HG02981 (cell line): Measurements from ENCODE around the gene OPRD1.
"Not testable (repeated sequence)": the region's sequence is repeated elsewhere in the genome, so short reads cannot be mapped to it uniquely, and the experiment has no call there.

Source experiments
- ATAC-seq: cut with Tn5 transposase; IDR thresholded peaks from one replicate; pipeline ENCODE4 v1.9.1; 2021; ENCODE audit warnings: mild to moderate bottlenecking, moderate library complexity; ENCODE audit not compliant: unreplicated experiment

OPRD1 gene

DNA sequence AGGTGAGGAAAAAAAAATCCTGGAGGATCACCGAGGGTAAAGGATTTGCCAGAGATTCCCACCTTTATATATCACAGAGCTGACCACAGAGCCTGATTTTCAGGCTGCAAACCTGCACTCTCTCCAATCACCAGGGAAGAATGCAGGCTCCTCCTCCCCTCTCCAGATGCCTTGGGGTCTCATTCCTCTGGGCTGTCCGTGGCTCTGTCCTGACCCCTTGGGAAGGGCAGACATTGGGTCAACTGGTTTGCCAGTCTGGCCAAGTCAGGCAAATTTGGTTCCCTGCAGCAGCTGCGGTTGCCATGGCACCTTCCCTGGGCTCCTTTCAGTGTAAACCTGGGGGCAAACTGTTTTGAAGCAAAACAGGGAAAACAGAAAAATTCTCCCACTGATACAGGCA lies 11.6 kb upstream of the OPRD1 start:
- no peak for ATAC-seq

DNA sequence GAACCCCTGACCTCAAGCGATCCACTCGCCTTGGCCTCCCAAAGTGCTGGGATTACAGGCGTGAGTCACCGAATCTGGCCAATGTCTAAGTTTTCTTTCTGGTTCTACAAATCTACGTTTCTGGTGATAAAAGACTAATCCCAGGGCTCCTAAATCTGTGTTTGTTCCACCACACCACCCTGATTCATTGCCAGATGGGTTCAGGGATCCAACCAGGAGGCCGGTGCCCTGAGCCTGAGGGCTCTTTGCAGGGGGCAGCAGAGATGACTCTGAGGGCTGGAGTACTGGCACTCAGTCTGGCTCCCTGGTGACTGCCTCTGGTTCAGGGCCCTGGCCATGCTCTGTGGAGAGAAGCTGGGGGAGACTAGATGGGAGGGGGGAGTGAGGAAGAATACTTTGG lies 10.5 kb upstream of the OPRD1 start:
- ATAC-seq = no peak

DNA sequence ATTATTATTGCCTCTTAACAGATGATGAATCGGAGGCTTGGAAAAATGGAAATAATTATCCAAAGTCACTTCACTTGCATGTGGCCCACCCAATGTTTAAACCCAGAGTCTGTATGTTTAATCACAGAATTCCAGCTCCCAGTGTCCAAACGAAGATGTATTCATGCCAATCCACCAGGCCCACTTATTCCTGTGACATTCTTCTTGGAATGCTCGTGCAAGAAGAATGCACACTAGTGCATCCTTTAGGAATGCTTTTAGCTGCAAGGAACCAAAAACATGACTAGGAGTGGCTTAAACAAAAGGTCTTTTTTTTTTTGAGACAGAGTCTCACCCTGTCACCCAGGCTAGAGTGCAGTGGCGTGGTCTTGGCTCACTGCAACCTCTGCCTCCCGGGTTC lies 8.9 kb upstream of the OPRD1 start:
- no peak for ATAC-seq

DNA sequence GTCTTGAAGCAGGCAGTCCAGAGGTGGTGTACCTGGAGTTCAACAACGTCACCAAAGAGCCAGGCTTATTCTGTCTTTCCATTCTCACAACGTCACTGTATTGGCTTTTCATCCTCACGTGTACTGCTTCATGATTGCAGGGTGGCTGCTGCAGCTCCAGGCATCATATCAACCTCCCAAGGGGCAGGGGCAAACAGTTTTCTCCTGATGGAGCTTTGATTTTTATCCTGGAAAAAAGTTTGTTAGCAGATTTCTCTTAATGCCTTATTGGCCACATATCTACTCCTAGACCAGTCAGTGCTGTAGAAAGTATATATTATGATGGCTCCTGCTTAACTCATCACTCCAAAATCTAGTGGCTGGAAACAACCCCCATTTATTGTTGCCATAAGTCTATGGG lies 8.3 kb upstream of the OPRD1 start:
- no peak for ATAC-seq

DNA sequence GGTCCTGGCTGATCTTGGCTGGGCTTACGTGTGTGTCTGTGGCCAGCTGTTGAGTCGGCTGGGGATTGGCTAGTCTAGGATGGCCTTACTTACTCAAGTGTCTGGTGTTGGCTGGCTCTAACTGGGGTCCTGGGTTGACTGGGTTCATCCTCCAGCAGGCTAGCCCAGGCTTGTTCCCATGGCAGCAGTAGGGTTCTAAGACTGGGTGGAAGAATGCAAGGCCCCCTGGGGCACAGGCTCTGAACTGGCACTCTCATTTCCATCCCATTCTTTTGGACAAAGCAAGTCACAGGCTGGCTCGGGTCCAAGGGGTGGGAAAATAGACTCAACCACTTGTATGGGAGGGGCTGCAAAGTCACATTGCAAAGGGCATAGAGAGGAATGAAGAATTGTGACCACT lies 7.9 kb upstream of the OPRD1 start:
- no peak for ATAC-seq

DNA sequence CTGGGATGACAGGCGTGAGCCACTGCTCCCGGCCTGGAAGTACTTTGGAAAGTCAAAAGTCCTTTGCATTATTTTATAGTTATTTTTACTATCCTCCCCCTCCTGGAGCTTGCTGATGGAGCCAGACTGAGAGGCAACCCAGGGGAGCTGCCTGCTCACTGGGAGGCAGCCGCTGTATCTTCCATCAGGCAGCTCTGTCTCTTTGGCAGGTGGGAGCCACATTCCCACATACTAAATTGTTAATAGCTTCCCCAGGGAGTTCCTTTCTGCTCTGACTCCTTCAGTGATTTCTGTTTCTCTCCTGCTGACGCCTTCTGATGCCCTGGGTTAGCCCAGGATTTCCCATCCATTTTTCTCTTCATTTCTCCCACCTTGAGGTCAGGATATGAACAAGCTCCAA lies 4.9 kb upstream of the OPRD1 start:
- ATAC-seq = no peak

DNA sequence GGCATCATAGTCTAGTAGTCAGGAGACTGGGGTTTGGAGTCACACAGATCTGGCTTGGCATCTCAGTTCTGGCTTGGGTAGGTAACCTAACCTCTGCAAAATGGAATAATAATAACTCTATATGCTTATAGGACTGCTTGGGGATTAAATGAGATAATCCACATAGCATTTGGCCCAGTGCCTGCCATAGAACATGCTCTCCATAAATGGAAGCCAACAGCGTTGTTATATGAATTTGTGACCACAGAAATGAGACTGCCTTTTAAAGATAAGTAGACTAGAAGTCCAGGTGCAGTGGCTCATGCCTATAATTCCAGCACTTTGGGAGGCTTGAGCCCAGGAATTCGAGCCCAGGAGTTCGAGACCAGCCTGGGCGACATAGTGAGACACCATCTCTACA lies 4.0 kb upstream of the OPRD1 start:
- no peak for ATAC-seq

DNA sequence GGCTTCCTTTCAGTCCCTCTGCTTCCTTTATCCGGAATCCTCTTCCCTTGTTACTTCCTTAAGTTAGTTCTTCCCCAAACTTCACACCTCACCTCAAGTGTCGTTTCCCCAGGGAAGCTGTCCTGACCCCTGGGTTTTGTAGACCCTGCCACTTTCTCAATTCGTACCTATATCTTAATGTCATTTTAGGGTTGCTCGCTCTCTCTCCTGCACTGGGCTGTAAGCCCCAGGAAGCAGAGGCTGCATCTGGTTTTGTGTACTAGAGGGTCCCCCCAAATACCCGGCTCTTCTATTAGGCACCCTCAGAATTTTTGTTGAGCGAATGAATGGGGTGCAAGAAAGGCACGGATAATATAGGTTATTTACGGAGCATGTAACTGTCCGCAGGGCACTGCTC lies 603 bp upstream of the OPRD1 start:
- ATAC-seq = no peak

DNA sequence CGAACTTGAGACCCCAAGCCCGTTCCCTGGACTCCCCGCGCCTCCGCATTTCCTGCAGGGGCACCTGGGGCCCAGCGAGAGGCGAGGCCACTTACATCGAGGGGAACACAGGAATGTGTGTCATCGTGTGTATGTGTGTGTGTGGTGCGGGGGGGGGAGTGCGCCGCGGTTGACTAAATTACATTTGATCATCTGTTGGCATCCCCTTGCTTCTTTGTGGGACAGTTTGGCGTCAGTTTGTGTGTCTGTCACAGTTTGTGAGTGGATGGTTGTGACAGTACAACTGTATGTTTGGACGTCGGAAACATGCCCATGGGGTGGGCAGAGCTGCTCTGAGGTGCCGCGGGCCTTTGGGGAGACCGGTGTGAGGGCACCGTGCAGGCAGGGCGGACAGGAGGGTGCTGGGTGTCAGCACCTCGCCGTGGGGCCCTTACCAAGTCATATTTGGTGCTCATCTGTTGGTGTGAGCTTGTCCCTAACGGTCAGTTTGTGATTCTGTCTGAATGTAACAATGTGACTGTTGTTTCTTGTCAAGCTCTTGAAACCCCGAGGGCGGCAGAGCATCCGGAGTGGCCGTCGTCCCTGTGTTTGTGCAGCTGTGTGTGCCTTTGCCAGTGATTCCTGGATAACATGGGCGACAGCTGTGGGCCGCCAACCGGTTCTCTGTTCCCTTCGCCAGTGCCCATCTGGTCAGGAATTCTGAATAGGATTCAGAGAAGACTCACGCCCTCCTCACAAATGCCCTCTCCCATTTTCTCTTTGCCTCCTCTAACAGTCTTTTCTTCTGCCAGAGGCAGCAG lies 899 bp downstream of the OPRD1 start:
- no peak for ATAC-seq

DNA sequence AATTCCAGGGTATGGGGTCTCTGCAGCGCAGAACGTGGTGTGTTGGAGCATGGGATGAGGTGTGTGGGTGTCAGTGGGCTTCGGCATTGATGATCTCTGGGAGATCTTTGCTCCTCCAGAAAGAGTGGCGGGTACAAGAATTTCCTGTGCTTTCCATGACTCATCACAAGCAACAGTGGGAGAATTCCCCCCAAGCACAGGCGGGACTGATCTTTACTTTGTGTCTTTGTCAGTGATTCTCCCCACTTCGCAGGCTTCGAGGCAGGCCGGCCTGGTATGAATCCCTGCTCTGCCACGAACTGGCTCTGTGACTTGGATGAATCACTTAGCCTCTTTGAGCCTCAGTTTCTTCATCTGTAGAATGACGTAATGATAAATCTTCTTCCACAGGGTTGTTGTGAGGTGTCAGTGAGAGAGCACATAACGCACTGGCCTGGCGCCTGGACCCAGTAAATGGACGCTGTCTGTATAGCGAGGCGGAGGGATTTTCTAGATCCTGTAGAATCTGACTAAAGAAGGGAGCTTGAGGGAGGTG lies 2.0 kb downstream of the OPRD1 start:
- no peak for ATAC-seq

DNA sequence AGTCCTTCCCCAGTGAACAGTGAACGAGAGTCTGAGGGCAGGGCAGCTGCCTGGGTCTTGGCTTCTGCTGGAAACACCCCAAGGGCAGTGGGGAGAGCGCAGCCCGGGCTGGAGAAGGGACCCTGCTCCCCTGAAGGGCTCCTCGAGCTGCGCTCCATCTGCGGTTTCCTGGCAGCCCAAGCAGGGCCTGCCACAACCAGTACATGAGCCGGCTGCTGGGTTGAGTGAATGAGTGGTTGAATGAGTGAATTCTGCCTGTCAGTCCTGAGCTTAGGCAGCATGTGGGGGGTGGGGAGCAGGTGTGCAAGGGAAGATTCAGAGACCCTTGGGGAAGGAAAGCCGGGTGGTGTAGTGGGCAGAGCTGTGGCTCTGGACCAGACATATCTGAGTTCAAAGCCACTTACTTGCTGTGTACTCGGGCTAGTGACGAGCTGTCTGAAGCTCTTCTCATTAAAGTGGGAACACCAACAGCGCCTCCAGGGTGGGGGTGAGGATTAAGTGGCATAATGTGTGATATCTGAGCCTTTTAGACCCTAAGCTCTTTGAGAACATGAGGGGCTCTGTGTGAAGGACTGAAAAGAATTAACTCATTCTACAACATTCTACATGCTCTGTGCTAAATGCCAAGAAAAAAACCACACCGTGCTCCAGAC lies 3.7 kb downstream of the OPRD1 start:
- ATAC-seq = no peak

DNA sequence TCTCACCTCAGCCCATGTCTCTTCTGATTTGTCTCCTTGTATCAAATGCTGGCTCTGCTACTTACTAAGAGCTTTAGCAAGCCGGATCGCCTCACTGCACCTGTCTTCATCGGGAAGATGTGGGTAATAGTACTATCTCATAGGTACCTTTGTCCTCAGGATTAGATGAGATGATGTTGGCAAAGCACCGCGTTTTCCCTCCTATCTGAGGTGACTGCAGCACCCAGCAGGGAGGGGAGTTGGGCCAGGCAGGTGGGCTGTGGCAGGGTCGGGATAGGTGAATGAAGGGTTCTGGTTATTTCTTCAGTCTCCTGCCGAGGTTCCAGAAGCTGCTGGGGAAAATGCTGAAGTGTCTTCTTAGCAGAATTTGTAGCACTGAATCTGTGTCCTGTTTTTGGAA lies 5.2 kb downstream of the OPRD1 start:
- no peak for ATAC-seq

DNA sequence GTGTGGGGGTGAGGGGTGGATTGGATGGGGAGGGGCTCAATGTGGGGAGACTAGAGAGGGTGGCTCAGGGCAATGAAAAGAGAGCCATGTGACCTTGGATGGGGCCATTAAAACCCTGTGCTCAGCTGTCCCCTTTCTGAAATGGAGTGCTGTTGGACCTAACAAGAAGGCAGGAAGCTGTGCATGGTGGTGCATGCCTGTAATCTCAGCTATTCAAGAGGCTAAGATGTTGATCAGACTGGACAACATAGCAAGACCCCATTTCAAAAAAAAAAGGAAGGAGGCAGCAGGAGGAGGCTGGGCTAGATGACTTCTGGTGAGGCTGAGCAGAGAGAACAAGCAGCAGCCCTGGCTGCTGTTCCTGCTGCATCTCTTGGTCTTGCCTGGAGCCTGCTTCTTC lies 7.0 kb downstream of the OPRD1 start:
- no peak for ATAC-seq

DNA sequence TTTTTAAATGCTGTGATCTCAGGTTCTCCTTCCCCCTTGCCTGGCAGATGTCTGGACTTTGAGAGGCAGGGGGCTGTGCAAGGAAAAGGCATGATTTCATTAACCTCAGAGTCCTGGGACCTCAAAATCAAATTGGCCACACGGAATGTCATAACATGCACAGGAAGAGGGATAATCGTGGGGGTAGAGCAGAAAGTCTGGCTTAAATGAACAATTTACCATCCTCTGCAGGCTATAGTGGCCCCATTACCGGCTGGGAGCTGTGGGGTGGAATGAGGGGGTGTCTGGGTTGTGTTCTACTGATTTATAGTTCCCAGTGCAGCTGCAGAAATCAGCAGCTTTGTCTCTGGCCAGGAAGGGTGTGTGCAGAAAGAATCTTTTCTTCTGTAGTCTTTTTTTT lies 10.8 kb downstream of the OPRD1 start:
- no peak for ATAC-seq

DNA sequence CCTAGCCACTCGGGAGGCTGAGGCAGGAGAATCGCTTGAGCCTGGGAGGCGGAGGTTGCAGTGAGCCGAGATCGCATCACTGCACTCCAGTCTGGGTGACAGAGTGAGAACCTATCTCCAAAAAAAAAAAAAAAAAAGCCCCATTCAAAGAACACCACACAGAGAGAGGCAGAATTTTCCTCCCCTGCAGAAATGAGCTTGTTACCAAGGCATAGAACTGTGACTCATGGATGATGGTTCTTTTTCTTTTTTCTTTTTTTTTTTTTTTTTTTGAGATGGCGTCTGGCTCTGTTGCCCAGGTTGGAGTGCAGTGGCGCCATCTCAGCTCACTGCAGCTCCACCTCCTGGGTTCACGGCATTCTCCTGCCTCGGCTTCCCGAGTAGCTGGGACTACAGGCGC lies 12.1 kb downstream of the OPRD1 start:
- ATAC-seq = not testable (repeated sequence)

DNA sequence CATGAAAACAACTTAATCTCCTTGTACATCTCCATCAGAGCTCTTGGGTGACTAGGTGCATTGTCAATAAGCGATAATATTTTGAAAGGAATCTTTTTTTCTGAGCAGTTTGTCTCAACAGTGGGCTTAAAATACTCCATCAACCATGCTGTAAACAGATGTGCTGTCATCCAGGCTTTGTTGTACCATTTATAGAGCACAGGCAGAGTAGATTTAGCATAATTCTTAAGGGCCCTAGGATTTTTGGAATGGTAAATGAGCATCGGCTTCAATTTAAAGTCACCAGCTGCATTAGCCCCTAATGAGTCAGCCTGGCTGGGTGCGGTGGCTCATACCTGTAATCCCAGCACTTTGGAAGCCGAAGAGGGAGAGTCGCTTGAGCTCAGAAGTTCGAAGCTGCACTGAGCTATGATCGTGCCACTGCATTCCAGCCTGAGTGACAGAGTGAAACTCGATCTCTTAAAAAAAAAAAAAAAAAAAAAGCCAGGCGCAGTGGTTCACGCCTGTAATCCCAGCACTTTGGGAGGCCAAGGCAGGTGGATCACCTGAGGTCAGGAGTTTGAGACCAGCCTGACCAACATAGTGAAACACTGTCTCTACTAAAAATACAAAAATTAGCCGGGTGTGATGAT lies 16.4 kb downstream of the OPRD1 start:
- ATAC-seq = not testable (repeated sequence)

DNA sequence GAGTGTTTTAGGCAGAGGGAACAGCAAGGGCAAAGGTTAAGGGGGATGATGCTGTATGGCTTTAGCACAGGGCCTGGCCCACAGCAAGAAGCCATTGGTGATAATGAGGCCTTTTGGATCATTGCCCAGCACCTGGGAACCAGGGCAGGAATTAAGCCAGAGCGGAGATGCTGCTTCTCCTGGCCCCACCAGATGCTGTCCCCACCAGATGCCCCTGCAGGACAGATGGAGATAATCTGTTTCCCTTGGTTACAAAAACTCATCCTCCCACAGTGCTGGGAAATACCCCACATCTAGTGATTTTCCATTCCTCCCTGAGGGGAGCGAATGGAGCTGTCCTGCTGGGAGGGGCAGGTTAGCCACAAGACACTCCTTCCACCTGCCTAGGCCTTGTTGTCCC lies 18.8 kb downstream of the OPRD1 start:
- no peak for ATAC-seq

DNA sequence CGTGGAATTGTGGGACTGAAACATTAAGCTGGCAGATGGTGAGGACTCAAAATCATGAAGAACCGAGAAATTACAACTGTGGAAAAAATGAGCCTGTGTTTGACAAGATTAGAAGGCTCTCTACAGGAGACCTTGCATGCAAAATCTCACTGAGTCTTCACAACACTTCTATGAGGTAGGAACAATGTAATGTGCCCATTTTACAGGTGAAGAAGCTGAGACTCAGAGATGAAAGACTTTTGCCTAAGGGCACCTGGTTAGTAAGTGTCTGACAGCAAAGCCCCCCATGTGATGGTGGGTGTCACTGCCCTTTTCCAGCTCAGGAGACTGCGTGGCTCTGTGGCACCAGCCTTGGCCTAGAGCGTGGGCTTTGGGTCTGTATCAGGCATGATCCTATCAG lies 21.0 kb downstream of the OPRD1 start:
- ATAC-seq = no peak

DNA sequence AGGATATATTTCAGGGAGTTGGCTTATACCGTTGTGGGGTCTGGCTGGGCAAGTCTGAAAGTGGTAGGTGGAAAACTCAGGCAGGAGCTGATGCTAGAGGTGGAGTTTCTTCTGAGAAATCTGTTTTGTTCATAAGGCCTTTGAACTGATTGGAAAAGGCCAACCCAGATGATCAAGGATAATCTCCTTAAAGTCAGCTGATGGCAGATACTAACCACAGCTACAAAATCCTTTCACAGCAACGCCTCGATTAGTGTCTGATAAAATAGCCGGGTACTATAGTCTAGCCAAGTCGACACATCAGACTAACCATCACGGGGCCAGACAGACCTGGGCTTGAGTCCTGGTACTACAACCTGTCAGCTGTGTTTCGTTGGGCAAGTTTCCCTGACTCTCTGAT lies 21.4 kb downstream of the OPRD1 start:
- no peak for ATAC-seq

DNA sequence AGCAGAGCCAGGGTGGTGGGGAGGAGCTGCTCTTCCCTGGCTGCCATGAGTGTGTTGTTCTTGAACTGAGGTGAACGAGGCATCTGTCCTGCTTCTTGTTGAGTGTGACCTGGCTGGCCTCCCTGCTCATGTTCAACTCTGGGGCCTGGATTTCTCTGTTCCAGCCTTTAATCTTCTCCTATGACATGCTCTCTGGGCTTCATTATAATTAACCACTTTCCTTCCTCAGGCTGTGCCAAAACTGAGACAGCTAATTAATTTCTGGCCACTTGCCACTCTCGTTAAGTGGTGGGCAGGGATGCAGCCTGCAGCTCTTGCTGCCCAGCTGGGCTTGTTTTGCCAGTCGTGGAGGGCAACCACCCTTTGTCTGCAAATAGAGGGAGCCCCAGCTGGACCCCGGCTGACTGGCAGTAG lies 23.3 kb downstream of the OPRD1 start:
- ATAC-seq = no peak

DNA sequence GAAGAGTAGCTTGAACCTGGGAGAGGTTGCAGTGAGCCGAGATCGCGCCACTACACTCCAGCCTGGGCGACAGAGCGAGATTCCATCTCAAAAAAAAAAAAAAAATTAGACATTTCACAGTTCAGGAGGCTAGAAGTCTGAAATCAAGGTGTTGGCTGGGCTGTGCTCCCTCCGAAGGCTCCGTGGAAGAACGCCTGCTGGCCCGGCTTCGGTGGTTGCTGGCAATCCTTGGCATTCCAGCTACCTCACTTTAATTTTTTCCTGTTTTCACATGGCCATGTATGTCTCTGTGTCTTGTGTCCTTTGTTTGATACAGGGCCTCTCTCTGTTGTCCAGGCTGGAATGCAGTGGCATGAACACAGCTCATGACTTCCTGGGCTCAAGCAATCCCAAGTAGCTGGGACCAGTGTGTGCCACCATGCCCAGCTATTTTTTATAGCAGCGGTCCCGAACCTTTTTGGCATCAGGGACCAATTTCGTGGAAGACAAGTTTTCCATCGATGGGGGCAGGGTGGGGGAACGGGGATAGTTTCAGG lies 24.5 kb downstream of the OPRD1 start:
- no peak for ATAC-seq
